Epithelial cell of esophagus (primary cell): Measurements from ENCODE around the gene GPC3.
A peak's percentile ranks its signal among the peaks of the same experiment; 100 is the strongest.

ENCODE experiments used
- DNase-seq: peaks from one replicate; pipeline ENCODE4 v3.0.0; 2010; ENCODE audit warnings: low read depth
- H3K4me3 ChIP-seq: 2 replicates; pipeline ENCODE4 v1.5.1; 2011; ENCODE audit warnings: mild to moderate bottlenecking, low read length, control low read depth
- TF ChIP-seq, protein P1 (sequence below): IDR thresholded peaks from 2 replicates; pipeline ENCODE4 v1.5.1; 2011; ENCODE audit warnings: low read depth, mild to moderate bottlenecking, low read length, control low read depth, inconsistent platforms; ENCODE audit not compliant: insufficient read depth; ENCODE audit errors: missing control alignments

Gene GPC3

DNA sequence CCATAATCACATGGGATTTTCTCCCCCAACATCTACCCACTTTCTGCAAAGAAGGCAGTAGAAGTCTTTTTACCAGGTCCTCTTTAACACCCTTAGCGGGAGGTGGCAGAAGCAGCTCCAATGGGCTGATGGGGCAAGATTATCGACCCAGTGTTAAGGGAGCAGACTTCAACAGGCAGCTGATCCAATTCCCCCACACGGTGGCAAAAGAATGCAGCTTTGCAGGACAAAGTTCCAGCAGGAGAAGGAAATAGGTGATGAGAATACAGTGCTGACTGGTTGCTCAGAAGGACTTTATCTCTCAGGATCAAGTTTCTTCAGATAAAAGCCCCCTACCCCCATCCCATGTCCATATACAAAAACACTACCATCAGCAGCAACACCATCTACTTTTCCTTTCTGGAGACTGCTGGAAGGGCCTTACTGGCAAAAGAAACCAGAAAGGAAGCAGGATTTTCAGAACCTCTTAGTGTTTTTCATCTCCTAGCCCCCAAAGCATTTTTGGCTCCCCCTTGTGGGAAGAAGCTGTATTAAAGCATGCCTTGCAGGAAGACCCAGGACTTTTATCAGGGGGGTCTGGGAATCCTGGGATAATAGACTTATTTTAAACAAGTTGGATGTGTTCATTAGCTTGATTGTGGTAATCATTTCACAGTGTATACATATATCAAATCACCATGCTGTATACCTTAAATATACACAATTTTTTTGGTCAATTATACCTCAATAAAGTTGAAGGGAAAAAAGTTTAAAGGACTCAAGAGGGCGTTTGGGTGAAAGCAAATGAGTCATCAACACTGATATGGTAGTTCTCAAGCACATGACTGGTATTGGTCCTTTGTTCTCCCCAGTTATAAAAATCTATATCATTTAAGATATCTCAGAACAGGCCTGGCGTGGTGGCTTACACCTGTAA, 146.4 kb downstream of the GPC3 start:
- no peak overlapping the region for H3K4me3 ChIP-seq
- TF ChIP-seq, protein P1, sequence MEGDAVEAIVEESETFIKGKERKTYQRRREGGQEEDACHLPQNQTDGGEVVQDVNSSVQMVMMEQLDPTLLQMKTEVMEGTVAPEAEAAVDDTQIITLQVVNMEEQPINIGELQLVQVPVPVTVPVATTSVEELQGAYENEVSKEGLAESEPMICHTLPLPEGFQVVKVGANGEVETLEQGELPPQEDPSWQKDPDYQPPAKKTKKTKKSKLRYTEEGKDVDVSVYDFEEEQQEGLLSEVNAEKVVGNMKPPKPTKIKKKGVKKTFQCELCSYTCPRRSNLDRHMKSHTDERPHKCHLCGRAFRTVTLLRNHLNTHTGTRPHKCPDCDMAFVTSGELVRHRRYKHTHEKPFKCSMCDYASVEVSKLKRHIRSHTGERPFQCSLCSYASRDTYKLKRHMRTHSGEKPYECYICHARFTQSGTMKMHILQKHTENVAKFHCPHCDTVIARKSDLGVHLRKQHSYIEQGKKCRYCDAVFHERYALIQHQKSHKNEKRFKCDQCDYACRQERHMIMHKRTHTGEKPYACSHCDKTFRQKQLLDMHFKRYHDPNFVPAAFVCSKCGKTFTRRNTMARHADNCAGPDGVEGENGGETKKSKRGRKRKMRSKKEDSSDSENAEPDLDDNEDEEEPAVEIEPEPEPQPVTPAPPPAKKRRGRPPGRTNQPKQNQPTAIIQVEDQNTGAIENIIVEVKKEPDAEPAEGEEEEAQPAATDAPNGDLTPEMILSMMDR, result peak; percentile 53
- DNase-seq, result peak; percentile 24

DNA sequence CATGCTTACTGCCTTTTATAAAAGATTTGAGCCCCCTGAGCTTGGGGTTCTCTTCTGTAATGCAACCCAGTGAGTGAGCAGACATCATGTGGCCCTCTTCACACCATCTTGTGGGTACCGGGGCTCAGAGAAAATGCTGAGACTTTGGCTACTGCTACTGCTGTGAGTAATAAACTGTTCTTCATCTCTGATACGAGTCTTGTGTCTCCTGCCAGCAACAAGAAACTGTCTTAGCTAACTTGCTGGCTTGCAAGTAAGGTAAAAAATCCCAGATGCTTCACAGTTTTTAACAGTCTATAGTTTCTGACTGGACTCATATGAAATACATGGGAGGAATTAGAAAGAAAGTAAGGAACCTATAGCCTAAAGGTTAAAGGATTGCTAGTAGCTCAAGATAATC, 148.3 kb downstream of the GPC3 start:
- no peak overlapping the region for H3K4me3 ChIP-seq
- TF ChIP-seq, protein P1, result no peak
- DNase-seq, result no peak

DNA sequence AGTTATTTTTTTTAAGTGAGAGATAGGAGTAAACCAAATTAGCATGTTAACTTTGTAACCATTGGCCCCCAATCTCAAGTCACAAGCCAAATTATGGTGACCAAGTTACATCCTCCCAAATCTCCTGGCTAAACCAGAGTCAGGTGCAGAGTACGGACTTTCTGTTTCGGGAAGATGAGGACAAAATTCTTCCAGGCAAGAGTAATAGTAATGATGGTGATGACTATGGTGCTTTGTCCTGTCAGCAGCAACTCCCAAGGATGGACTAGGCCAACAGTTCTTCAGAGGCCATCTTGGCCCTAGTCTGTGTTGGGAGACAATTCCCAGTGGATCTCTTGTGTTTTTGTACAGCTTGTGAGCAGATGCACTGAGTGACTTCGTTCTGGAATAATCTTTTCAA, 148.8 kb downstream of the GPC3 start:
- TF ChIP-seq, protein P1, result no peak
- DNase-seq, result no peak
- H3K4me3 ChIP-seq, result no peak overlapping the region

DNA sequence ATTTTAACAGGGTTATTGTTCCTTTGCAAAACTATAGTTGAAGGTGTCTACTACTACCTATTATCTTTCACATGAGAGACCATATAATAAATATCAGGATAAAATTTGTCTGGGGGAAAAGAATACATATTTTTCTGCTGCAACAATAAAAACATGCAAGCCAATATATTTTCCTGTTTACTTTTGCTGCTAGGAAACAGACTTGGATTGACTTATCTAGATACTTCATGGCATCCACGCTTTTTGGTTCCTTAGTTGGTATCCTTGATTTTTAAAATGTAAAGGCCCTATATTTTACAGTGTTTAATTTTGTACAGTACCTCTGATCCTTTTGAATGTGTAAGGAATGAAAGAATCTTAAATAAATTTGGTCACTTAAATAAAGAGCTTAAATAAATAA, 150.6 kb downstream of the GPC3 start:
- H3K4me3 ChIP-seq, result no peak overlapping the region
- no peak for DNase-seq
- TF ChIP-seq, protein P1, result no peak

DNA sequence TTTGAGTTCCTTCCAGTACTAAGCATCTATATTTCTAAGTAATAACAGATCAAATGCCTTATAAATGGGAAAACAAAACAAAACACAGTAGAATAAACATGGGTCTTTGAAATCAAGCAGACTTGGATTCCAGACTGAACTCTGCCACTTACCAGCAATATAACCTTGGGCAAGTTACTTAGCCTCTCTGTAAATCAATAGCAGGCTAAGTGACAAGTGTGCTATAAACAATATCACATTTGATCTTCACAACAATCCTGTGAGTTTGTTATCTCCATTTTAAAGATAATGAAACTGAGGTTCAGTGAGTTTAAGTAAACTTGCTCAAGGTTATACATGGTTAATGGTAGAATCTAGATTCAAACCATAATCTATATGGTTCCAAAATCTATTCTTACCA, 165.8 kb downstream of the GPC3 start:
- TF ChIP-seq, protein P1, result no peak
- H3K4me3 ChIP-seq, result no peak overlapping the region
- DNase-seq, result no peak

DNA sequence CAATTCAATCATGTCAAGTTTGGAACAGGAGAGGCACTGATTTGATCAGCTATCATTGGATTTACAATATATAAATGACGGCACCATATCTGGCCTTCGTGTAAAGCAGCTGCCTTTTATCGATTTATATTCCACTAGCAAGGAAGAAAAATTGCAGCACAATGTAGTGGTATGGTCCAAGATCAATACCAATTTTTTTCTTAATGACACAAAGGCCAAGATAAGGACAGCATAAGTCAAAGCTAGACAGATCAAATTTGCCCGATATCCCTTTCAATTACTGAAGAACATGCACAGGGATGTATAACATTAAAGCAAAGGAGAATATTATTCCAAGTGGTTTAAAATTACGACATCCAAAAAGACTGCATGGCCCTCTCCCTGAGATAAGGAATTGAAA, 167.4 kb downstream of the GPC3 start:
- TF ChIP-seq, protein P1, result no peak
- no peak for DNase-seq
- H3K4me3 ChIP-seq, result no peak overlapping the region

DNA sequence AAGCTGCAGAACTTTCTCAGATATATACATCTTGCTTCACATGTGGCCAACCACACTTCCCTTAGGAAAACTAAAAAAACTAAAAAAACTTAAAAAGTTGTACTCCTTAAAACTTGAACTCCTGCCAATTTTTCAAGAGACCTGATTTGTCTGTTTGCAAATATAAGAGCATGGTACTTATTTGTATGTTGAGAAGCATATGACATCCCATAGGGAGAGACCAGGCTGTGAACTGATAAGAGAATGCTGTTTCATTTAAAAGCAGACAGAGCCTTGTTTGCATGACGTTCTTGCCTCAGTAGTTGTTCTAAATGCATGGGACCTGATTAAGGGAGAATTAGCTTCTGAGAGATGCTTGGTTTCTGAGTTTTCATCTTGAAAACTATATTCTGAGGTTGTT, 169.9 kb downstream of the GPC3 start:
- DNase-seq, result no peak
- H3K4me3 ChIP-seq, result no peak overlapping the region
- TF ChIP-seq, protein P1, result no peak
